GM19023 (cell line): ENCODE measurements around the gene NEDD8.

Experiments
- ATAC-seq: cut with Tn5 transposase; IDR thresholded peaks from one replicate; pipeline ENCODE4 v1.9.1; 2021; ENCODE audit warnings: mild to moderate bottlenecking, moderate library complexity; ENCODE audit not compliant: unreplicated experiment

The NEDD8 gene

DNA sequence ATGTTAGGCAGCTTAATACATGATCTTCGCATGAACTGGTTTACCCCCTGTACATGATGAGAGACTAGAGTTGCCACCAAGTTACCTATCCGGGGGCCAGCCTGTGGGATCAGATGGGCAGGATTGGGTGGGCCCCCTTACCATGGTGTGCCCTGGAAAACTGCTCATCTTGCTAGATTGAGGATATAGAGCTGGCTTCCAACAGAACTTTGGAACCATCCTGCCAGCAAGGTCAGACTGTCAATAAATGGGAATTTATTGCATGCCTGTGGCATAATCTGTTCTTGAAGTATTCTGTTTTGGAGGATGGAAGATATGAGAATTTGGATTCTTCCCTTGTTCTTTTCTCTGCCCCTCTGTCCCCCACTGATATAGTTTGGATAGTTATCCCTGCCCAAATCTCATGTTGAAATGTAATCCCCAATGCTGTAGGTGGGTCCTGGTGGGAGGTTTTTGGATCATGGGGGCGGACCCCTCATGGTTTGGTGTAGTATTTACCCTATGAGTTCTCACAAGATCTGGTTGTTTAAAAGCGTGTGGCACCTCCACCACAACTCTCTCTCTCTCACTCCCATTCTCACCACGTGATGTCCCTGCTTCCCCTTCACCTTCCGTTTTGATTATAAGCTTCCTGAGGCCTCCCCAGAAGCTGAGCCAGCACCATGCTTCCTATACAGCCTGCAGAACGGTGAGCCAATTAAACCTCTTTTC lies 33.2 kb downstream of the NEDD8 start:
- no peak for ATAC-seq

GRCh38 chr14:24197056-24197450 lies 35.1 kb downstream of the NEDD8 start:
- ATAC-seq: no peak

DNA sequence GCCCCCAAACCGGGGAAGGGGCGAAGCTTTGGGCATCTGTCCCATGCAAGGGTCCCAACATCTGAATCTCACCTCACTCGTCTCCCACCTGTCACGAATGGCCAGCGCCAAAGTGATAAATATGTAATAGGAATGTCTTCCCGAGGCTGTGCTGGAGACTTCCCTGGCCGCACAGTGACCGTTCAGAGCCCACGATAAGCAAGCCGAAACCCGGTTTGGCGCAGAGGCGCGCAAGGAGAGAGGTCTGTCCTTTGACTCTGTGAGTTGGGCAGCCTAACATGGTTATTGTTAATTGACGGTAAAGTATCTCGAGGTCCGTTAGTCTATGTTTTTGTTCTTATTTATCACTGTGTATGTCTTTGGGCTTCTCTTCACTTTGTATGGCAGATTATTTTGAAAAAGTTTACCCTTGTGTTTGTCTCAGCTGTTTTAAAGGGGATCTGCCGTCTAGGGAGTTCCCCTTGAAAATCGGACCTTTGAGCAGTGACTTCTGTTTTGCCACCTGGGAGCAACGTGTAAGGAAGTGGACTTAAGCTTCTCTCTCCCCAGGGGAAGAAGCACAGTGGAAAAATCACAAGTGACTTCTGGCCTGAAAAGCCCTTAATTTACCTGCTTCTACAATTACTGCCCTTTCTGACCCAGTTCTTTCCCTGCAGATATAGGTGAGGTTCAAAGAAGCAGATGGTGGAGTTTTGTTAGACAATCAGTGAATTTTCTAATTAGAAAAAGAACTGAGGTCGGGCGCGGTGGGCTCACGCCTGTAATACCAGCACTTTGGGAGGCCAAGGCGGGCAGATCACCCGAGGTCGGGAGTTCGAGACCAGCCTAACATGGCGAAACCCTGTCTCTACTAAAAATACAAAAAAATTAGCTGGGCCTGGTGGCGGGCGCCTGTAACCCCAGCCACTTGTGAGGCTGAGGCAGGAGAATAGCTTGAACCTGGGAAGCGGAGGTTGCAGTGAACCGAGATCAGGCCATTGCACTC lies 35.8 kb downstream of the NEDD8 start:
- peak; percentile 9 for ATAC-seq

DNA sequence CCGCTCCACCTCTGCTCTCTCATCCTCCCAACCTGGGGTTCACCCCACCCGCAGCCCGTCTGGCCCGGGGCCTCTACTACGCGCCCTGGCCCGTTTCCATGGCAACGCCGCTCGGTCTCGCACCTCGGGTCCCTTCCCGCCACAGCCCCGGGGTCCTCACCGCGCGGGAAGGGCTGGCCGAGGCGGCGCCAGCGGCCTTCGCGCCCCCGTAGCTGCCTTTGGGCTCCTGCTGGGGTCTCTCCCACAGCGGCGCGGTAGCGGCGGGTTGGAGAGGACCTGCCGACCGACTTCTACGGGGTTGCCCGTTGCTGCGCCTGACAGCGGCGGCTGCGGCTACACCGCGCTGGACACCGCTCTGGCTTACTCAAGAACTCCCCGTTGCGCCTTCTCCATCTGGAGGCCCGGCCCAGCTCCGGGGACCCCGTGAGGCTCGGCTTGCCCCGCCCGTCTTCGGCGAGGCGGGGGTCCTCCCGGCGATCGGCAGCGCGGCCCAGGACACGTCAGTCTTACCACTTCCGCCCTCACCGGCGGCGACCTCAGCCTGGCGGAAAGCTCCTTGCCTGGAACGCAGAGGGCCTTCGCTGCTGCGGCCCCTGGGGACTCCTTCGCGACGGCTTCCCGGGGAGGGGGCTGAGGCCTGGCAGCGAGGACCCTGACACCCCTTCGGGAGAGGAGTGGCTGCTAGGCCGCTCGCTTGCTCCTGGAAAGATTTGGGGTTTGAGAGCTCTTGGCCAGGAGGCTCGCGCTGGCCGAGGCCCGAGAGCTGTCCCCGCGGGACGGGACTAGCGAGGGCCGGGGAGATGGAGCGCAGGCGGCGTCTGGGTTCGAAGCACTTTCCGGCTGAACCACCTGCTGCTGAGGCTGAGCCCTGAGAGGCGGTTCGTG lies 36.7 kb downstream of the NEDD8 start, which contains the start of gene TM9SF1:
TM9SF1 (minus strand) TSS at position 256 of the 885 bp plus-strand sequence. CDS start 422 bp downstream, outside the sequence.
- peak; percentile 80 for ATAC-seq

DNA sequence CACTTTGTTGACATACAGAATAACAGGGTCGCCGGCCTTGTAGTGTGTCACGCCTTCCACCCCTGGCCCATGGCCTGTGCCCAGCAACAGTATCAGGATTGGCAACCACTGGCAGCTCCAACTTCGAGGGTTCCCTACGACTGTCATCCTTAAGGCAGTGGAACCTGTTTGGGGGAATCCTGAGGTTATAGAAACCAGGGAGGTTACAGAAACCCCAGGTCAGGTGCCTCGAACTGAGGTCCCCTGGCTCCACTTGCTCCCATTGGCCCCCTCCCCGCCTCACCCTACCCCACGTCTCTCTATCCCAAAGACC lies 37.3 kb downstream of the NEDD8 start:
- ATAC-seq: no peak

GRCh38 chr14:24194186-24194872 lies 37.8 kb downstream of the NEDD8 start:
- no peak for ATAC-seq

DNA sequence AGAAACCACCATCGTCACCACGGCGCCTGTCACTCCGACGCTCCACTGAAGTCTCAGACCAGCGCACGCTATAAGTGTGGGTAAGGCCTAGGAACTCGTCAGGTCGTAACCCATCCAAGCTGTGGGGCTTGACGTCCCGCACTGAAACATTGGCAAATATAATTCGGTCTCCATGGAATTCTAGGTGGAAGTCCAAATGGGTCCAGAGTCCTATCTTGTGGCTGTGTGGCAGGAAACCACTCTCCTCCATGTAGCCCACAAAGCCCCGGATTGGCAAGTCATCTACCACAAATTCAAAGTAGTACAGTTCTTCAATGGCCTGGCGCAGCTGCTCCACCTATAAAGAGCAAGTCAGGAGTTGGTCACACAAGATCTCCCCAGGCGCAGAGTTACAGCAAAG lies 39.2 kb downstream of the NEDD8 start:
- no peak for ATAC-seq

DNA sequence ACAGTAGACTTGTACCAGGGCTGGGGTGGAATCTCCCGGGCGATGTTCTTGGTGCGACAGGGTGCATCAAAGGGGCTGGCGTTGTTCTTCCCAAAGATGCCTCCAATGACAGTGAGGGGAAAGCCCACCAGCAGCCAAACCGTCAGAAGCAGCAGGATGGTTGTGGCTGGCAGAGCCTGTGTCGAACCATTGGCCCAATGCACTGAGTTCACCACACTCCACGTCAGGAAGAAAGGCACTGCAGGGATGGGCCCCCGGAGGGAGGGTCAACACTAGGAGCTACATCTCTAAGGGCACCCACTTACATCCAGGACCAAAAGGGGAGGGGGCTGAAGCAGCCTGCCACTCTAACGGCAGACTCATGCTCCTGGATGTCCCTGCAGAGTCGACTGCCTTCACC lies 41.8 kb downstream of the NEDD8 start:
- no peak for ATAC-seq

- no peak for ATAC-seq
Observed at GRCh38 chr14:24189460-24189859, 42.7 kb downstream of the NEDD8 start.

- ATAC-seq: no peak
Observed at GRCh38 chr14:24189059-24189375, 43.1 kb downstream of the NEDD8 start.

GRCh38 chr14:24188251-24189058 lies 43.7 kb downstream of the NEDD8 start, which contains the start of gene IPO4:
Gene IPO4 (minus strand): TSS chr14:24188816. CDS start chr14:24188787, 29 bp downstream.
- peak; percentile 92 for ATAC-seq

GRCh38 chr14:24187539-24187915 lies 44.6 kb downstream of the NEDD8 start:
- ATAC-seq: no peak

DNA sequence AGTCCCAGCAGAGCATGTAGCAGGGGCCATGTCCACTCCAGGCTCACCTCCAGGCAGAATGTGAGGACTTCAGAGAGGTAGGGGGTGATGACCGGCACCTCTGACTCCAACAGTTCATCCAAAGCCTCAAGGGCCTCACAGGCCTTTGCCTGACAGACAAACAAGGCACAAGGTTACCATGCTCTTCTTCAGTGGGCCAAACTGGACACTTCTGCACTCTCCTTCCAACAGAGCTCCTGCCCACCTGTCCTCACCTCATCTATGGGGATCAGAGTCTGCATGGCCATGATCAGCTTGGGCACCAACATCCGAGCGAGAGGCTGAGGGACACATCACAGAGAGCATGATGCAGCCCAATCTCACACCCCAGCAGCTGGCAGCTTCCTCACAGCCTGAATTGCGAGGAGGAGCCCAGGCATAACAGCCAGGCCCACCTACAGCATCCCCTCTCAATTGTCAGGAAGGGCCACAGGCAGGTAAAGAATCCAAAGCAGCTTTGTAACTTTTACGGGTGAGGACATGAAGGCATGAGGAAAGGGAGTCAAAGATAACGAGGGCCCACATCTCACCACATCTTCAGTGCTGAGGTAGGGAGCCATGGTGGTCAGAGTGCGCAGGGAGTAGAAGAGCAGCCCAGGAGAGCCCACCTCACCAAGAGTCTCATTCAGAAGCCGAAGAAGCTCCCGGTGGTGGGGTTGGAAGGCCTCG lies 45.2 kb downstream of the NEDD8 start:
- ATAC-seq: no peak

DNA sequence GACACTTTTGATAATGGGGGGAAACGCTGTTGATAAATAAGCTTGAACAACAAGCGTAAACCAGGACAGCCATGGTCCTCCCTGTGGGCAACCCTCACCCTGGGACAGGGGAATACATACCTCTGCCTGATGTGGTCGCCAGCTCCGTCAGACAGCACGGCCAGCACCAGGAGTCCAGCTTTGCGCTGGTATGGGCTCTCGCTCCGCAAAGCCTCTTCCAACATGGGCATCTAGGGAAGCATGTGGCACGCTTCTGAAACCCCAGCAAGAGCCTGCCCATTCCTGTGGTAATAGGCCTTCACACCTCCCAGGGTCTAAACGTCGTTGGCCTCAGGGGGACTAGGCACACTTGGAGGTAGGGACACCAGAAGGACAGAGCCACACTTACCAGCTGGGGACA lies 46.4 kb downstream of the NEDD8 start:
- ATAC-seq: no peak

DNA sequence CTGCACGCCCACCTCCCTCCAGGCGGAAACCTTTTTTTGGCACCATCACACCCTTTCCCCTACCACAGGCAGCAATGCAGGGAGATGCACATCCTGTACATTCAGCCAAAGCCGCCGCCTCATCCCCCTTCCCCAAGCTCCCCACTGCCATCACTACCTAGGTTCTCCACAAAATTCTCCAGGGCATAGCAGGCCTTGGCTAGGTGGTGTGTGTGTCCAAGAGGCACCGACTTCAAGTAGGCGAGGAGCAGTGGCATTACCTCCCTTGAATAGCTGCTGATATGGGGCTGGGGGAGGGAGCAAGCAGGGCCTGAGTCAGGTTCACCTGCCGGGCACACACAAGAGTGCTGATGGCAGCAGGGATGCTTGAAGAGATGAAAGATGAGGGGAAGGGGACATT lies 47.1 kb downstream of the NEDD8 start:
- ATAC-seq: no peak

GRCh38 chr14:24184104-24184970 lies 47.8 kb downstream of the NEDD8 start:
- ATAC-seq: no peak

DNA sequence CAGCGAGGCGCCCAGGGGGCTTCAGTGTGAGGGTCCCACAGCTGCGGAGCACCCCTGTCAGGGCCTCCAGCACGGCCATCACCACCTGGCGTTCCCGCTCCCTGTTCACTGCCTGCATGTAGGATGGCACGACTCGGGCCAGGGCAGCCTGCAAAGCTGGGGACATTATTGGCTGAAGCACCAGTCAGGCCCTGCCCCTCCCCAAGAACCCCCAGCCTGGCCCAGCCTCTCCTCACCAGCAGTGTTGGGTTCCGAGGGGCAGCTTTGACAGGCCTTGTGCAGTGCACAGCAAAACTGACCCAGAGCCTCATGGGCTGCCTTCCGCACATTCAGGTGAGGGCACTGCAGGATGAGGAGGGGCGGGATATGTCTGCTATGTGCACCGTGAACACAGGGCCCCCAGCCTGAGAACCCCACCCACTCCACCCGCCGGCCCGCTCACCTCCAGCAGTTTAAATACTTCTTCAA lies 49.1 kb downstream of the NEDD8 start:
- ATAC-seq: no peak
